GM21825 (cell line): Measurements from ENCODE around the gene CFAP46.
"Not testable (repeated sequence)": the region's sequence is repeated elsewhere in the genome, so short reads cannot be mapped to it uniquely, and the experiment has no call there.

ENCODE experiments used
- ATAC-seq: cut with Tn5 transposase; IDR thresholded peaks from one replicate; pipeline ENCODE4 v1.9.1; 2021; ENCODE audit warnings: mild to moderate bottlenecking, moderate library complexity; ENCODE audit not compliant: unreplicated experiment

The CFAP46 gene

GRCh38 chr10:132810141-132810806 is 132.1 kb downstream of the CFAP46 start:
- ATAC-seq = no peak

- no peak for ATAC-seq
Observed at GRCh38 chr10:132809232-132810140, 132.9 kb downstream of the CFAP46 start.

- ATAC-seq = no peak
Observed at GRCh38 chr10:132808383-132809231, 133.8 kb downstream of the CFAP46 start.

- ATAC-seq = no peak
Observed at GRCh38 chr10:132807621-132808049, 134.7 kb downstream of the CFAP46 start.

GRCh38 chr10:132806561-132807003 is 135.8 kb downstream of the CFAP46 start:
- ATAC-seq = no peak

GRCh38 chr10:132806110-132806509 is 136.3 kb downstream of the CFAP46 start:
- no peak for ATAC-seq

GRCh38 chr10:132805599-132805998 is 136.8 kb downstream of the CFAP46 start:
- no peak for ATAC-seq

- ATAC-seq = no peak
Observed at GRCh38 chr10:132804785-132805426, 137.5 kb downstream of the CFAP46 start.

- no peak for ATAC-seq
Observed at GRCh38 chr10:132804287-132804686, 138.1 kb downstream of the CFAP46 start.

- ATAC-seq = no peak
Observed at GRCh38 chr10:132803416-132804210, 138.8 kb downstream of the CFAP46 start.

GRCh38 chr10:132802694-132803320 is 139.6 kb downstream of the CFAP46 start:
- ATAC-seq = no peak

GRCh38 chr10:132802048-132802447 is 140.3 kb downstream of the CFAP46 start:
- ATAC-seq = no peak

GRCh38 chr10:132799865-132800264 is 142.5 kb downstream of the CFAP46 start:
- ATAC-seq = no peak

GRCh38 chr10:132798876-132799275 is 143.5 kb downstream of the CFAP46 start:
- no peak for ATAC-seq

- ATAC-seq = no peak
Observed at GRCh38 chr10:132798403-132798802, 144.0 kb downstream of the CFAP46 start.

- ATAC-seq = not testable (repeated sequence)
Observed at GRCh38 chr10:132797986-132798385, 144.4 kb downstream of the CFAP46 start.

GRCh38 chr10:132796846-132797245 is 145.5 kb downstream of the CFAP46 start:
- no peak for ATAC-seq

- no peak for ATAC-seq
Observed at GRCh38 chr10:132793871-132794849, 148.2 kb downstream of the CFAP46 start.
